ENCODE results near the gene TYMS. TPM values are rescaled to one million over a fixed set of nuclear protein-coding genes. Genes with fewer than 3 reads are reported as not detected.

The TYMS gene
- total RNA-seq, 1 donor from 2014 or later: 3.1 TPM

GRCh38 chr18:631560-631959 lies 25.9 kb upstream of the TYMS start:
- Histone ChIP-seq H3K4me1 (no peaks in the 10 kb centered on the region), H3K4me3 (no peak overlapping the region), H3K27me3 (ENCODE audit: low read depth) (no peaks in the 10 kb centered on the region), H3K36me3 (no peaks in the 10 kb centered on the region), H3K27ac (replicated peaks) (no peak overlapping the region), H3K9me3 (replicated peaks) (no peaks in the 10 kb centered on the region)
- intact Hi-C loops (cut with micrococcal nuclease): no loop called here
- DNase-seq: no peak
- TF ChIP-seq, protein P1, sequence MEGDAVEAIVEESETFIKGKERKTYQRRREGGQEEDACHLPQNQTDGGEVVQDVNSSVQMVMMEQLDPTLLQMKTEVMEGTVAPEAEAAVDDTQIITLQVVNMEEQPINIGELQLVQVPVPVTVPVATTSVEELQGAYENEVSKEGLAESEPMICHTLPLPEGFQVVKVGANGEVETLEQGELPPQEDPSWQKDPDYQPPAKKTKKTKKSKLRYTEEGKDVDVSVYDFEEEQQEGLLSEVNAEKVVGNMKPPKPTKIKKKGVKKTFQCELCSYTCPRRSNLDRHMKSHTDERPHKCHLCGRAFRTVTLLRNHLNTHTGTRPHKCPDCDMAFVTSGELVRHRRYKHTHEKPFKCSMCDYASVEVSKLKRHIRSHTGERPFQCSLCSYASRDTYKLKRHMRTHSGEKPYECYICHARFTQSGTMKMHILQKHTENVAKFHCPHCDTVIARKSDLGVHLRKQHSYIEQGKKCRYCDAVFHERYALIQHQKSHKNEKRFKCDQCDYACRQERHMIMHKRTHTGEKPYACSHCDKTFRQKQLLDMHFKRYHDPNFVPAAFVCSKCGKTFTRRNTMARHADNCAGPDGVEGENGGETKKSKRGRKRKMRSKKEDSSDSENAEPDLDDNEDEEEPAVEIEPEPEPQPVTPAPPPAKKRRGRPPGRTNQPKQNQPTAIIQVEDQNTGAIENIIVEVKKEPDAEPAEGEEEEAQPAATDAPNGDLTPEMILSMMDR (IDR thresholded peaks at IDR 0.05; ENCODE audit: borderline replicate concordance): no peak

GRCh38 chr18:634551-635045 lies 22.9 kb upstream of the TYMS start:
- no peak for DNase-seq
- H3K27me3 ChIP-seq (ENCODE audit: low read depth): peaks cover 6% of the 10 kb centered on the region
- intact Hi-C loops (cut with micrococcal nuclease): no loop called here
- no peaks in the 10 kb centered on the region for H3K36me3 ChIP-seq
- no peaks in the 10 kb centered on the region for H3K4me1 ChIP-seq
- no peak overlapping the region for H3K4me3 ChIP-seq
- TF ChIP-seq, protein P1 (IDR thresholded peaks at IDR 0.05; ENCODE audit: borderline replicate concordance): no peak
- H3K27ac ChIP-seq (replicated peaks): no peak overlapping the region
- no peaks in the 10 kb centered on the region for H3K9me3 ChIP-seq (replicated peaks)

DNA sequence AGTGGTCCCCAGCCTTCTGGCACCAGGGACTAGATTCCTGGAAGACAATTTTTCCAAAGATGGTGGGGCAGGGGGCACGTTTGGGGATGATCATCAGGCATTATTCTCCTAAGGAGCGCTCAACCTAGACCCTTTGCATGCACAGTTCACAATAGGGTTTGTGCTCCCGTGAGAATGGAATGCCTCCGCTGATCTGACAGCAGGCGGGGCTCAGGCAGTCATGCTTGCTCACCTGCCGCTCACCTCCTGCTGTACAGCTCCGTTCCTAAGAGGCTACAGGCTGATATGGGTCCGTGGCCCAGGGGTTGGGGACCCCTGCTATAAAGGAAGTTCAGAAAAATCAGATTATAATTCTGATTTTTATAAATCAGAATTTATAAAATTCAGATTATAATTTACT lies 22.3 kb upstream of the TYMS start:
- H3K4me3 ChIP-seq: no peak overlapping the region
- H3K4me1 ChIP-seq: no peaks in the 10 kb centered on the region
- H3K27me3 ChIP-seq (ENCODE audit: low read depth): peaks cover 6% of the 10 kb centered on the region
- no peak overlapping the region for H3K27ac ChIP-seq (replicated peaks)
- no peak for DNase-seq
- intact Hi-C loops (cut with micrococcal nuclease): no loop called here
- H3K9me3 ChIP-seq (replicated peaks): no peaks in the 10 kb centered on the region
- TF ChIP-seq, protein P1 (IDR thresholded peaks at IDR 0.05; ENCODE audit: borderline replicate concordance): no peak
- no peaks in the 10 kb centered on the region for H3K36me3 ChIP-seq

- no peaks in the 10 kb centered on the region for H3K4me1 ChIP-seq
- no peak for DNase-seq
- no peak overlapping the region for H3K4me3 ChIP-seq
- H3K27ac ChIP-seq (replicated peaks): no peak overlapping the region
- H3K36me3 ChIP-seq: no peaks in the 10 kb centered on the region
- intact Hi-C loops (cut with micrococcal nuclease): no loop called here
- peaks cover 22% of the 10 kb centered on the region for H3K27me3 ChIP-seq (ENCODE audit: low read depth)
- no peaks in the 10 kb centered on the region for H3K9me3 ChIP-seq (replicated peaks)
- TF ChIP-seq, protein P1 (IDR thresholded peaks at IDR 0.05; ENCODE audit: borderline replicate concordance): no peak
Observed at GRCh38 chr18:641224-641623, 16.2 kb upstream of the TYMS start.

GRCh38 chr18:644395-645004 lies 13.0 kb upstream of the TYMS start:
- peaks cover 16% of the 10 kb centered on the region for H3K27me3 ChIP-seq (ENCODE audit: low read depth)
- H3K36me3 ChIP-seq: no peaks in the 10 kb centered on the region
- intact Hi-C loops (cut with micrococcal nuclease): no loop called here
- DNase-seq: no peak
- no peak overlapping the region for H3K27ac ChIP-seq (replicated peaks)
- no peaks in the 10 kb centered on the region for H3K9me3 ChIP-seq (replicated peaks)
- no peak overlapping the region for H3K4me3 ChIP-seq
- no peaks in the 10 kb centered on the region for H3K4me1 ChIP-seq
- TF ChIP-seq, protein P1 (IDR thresholded peaks at IDR 0.05; ENCODE audit: borderline replicate concordance): no peak

All from left ventricle myocardium inferior (tissue), 1 donor.